SK-N-SH (cell line): ENCODE data around the gene IMPG2. TPM values are rescaled to one million over a fixed set of nuclear protein-coding genes. Genes with fewer than 3 reads are reported as not detected.

ENCODE experiments used
- CTCF ChIA-PET: fragments of 300-600, 350-600 bp; formaldehyde crosslinking; extraction: SDS; loops from one replicate; lab custom pipeline; 2021; lab: Yijun Ruan, JAX
- POLR2A ChIA-PET: fragments of 350-600 bp; sonication (Branson Sonifier 250); formaldehyde crosslinking; extraction: SDS; loops from one replicate; lab custom pipeline; 2020; ENCODE audit warnings: antibody characterized with exemption, inconsistent platforms; lab: Yijun Ruan, JAX
- DNase-seq: peaks from one replicate; pipeline ENCODE4 v3.0.0; 2012
- H2AFZ ChIP-seq: fragments of 200-600 bp; sonication (generic); 2 replicates; pipeline ENCODE4 v1.8.1; 2016; ENCODE audit warnings: antibody characterized with exemption, mild to moderate bottlenecking, low read depth
- H3F3A ChIP-seq: fragments of 200-600 bp; sonication (generic); replicated peaks from 2 replicates; pipeline ENCODE3; 2016; ENCODE audit warnings: antibody characterized with exemption, mild to moderate bottlenecking; ENCODE audit not compliant: insufficient read depth
- H3K27ac ChIP-seq, 2 experiments: fragments of 200-500 bp in 1 of 2; fragments of 200-600 bp in 1 of 2; sonication (Bioruptor generic) in 1 of 2; sonication (generic), shearing (Covaris generic) in 1 of 2; 2 replicates each; pipeline versions ENCODE4 v1.5.1 to v1.6.1; 2014 to 2016; ENCODE audit warnings: low read depth in 2 of 2, inconsistent platforms in 1 of 2, low read length in 1 of 2, mild to moderate bottlenecking in 1 of 2, mixed read lengths in 1 of 2
- H3K27me3 ChIP-seq: fragments of 200-600 bp; sonication (generic), shearing (Covaris generic); 2 replicates; pipeline ENCODE4 v1.6.1; 2016; ENCODE audit warnings: mixed run types; ENCODE audit not compliant: insufficient read depth
- H3K36me3 ChIP-seq, 2 experiments: fragments of 200-500 bp in 1 of 2; fragments of 200-600 bp in 1 of 2; sonication (Bioruptor generic) in 1 of 2; sonication (generic) in 1 of 2; replicated peaks in 1 of 2; 2 replicates each; pipeline versions ENCODE3 to v1.5.1; 2014 to 2016; ENCODE audit warnings: low read length in 1 of 2, mild to moderate bottlenecking in 1 of 2; ENCODE audit not compliant: insufficient read depth in 2 of 2, control insufficient read depth in 1 of 2
- H3K4me1 ChIP-seq, 2 experiments: fragments of 200-500 bp in 1 of 2; fragments of 200-600 bp in 1 of 2; sonication (Bioruptor generic) in 1 of 2; sonication (generic), shearing (Covaris generic) in 1 of 2; 2 replicates each; pipeline versions ENCODE4 v1.5.1 to v1.6.1; 2014 to 2016; ENCODE audit warnings: low read depth in 1 of 2, low read length in 1 of 2, mixed run types in 1 of 2; ENCODE audit not compliant: insufficient read depth in 2 of 2, control insufficient read depth in 1 of 2
- H3K4me2 ChIP-seq: fragments of 200-600 bp; sonication (generic), shearing (Covaris generic); 2 replicates; pipeline ENCODE4 v1.6.1; 2017; ENCODE audit warnings: mixed run types
- H3K4me3 ChIP-seq, 2 experiments: fragments of 200-500 bp in 1 of 2; fragments of 200-600 bp in 1 of 2; sonication (Bioruptor generic) in 1 of 2; sonication (generic), shearing (Covaris generic) in 1 of 2; 2 replicates each; pipeline versions ENCODE4 v1.5.1 to v1.8.1; 2014 to 2016; ENCODE audit warnings: low read depth in 2 of 2, inconsistent platforms in 1 of 2, low read length in 1 of 2, mild to moderate bottlenecking in 1 of 2, mixed read lengths in 1 of 2, moderate library complexity in 1 of 2
- H3K79me2 ChIP-seq: fragments of 200-600 bp; sonication (generic); 2 replicates; pipeline ENCODE4 v1.8.1; 2017; ENCODE audit warnings: mild to moderate bottlenecking; ENCODE audit not compliant: insufficient read depth
- H3K9ac ChIP-seq: fragments of 200-600 bp; sonication (generic); 2 replicates; pipeline ENCODE4 v1.6.1; 2017; ENCODE audit warnings: mixed run types
- H3K9me2 ChIP-seq: fragments of 200-600 bp; sonication (generic); 2 replicates; pipeline ENCODE4 v1.6.1; 2017; ENCODE audit warnings: mixed run types
- H3K9me3 ChIP-seq: fragments of 200-600 bp; sonication (generic); 2 replicates; pipeline ENCODE4 v1.6.1; 2017; ENCODE audit warnings: mixed run types, mild to moderate bottlenecking, moderate library complexity
- H4K20me1 ChIP-seq: fragments of 200-600 bp; sonication (generic); 2 replicates; pipeline ENCODE4 v1.6.1; 2017; ENCODE audit warnings: mild to moderate bottlenecking, mixed run types; ENCODE audit not compliant: insufficient read depth
- EP300 ChIP-seq, 2 experiments: IDR thresholded peaks; 2 replicates each; pipeline versions ENCODE4 v1.4.0 to v1.6.1; 2012; ENCODE audit warnings: borderline replicate concordance in 1 of 2, low read depth in 1 of 2, low read length in 1 of 2
- EZH2phosphoT487 ChIP-seq: fragments of 200-600 bp; sonication (generic); IDR thresholded peaks from 2 replicates; pipeline ENCODE4 v1.6.1; 2017; ENCODE audit warnings: low read depth, mixed run types, mild to moderate bottlenecking, antibody characterized with exemption, moderate library complexity, borderline replicate concordance
- FOSL2 ChIP-seq: IDR thresholded peaks from 2 replicates; pipeline ENCODE4 v1.4.0; 2012; ENCODE audit warnings: low read depth, mild to moderate bottlenecking, moderate library complexity, borderline replicate concordance
- FOXJ3 ChIP-seq: sonication (generic); formaldehyde crosslinking; IDR thresholded peaks from 2 replicates; pipeline ENCODE4 v1.5.1; 2020; ENCODE audit warnings: mild to moderate bottlenecking, missing genetic modification reagents
- FOXM1 ChIP-seq: IDR thresholded peaks from 2 replicates; pipeline ENCODE4 v1.4.0; 2012; ENCODE audit warnings: low read depth, mild to moderate bottlenecking
- MXI1 ChIP-seq: IDR thresholded peaks from 2 replicates; pipeline ENCODE4 v1.6.1; 2012; ENCODE audit warnings: mild to moderate bottlenecking, low read depth, low read length, improper control_type of control experiment
- NFIC ChIP-seq: IDR thresholded peaks from 2 replicates; pipeline ENCODE4 v1.4.0; 2012; ENCODE audit warnings: borderline replicate concordance
- NRF1 ChIP-seq: IDR thresholded peaks from 2 replicates; pipeline ENCODE4 v1.6.1; 2012; ENCODE audit warnings: low read depth, mild to moderate bottlenecking, low read length
- RCOR1 ChIP-seq: fragments of 150-350 bp; IDR thresholded peaks from 2 replicates; pipeline ENCODE4 v1.6.1; 2017; ENCODE audit warnings: antibody characterized with exemption, low read length
- RFX5 ChIP-seq: IDR thresholded peaks from 2 replicates; pipeline ENCODE4 v1.6.1; 2012; ENCODE audit warnings: mild to moderate bottlenecking, improper control_type of control experiment, low read length
- RXRA ChIP-seq: IDR thresholded peaks from 2 replicates; pipeline ENCODE4 v1.4.0; 2012; ENCODE audit warnings: low read depth, mild to moderate bottlenecking, borderline replicate concordance
- SIN3A ChIP-seq: IDR thresholded peaks from 2 replicates; pipeline ENCODE4 v1.6.1; 2012; ENCODE audit warnings: low read depth, mild to moderate bottlenecking, low read length, moderate library complexity, borderline replicate concordance
- TCF12 ChIP-seq: IDR thresholded peaks from 2 replicates; pipeline ENCODE4 v1.4.0; 2012
- WGBS: methylation state at CpG from one replicate; pipeline ENCODE4 v1.1.6; 2017; ENCODE audit warnings: low lambda C conversion rate; 5-methylcytosine and 5-hydroxymethylcytosine counted together
- polyA plus RNA-seq, 3 experiments: library from polyadenylated mRNA; depleted of rRNA; stranded (reverse); fragments of >200 nt; gene quantifications; 2 replicates each; pipeline ENCODE4 v1.2.3, GENCODE V29; 2012
- TF ChIP-seq, protein P1 (sequence below): IDR thresholded peaks from 2 replicates; pipeline ENCODE4 v1.4.0; 2012; ENCODE audit warnings: low read depth, borderline replicate concordance
- TF ChIP-seq, protein P2 (sequence below): fragments of 150-350 bp; IDR thresholded peaks from 2 replicates; pipeline ENCODE4 v1.6.1; 2017; ENCODE audit warnings: antibody characterized with exemption, low read length, low read depth, borderline replicate concordance
- TF ChIP-seq, protein P3 (sequence below): fragments of 200-600 bp; sonication (generic); IDR thresholded peaks from 2 replicates; pipeline ENCODE4 v1.6.1; 2017; ENCODE audit warnings: antibody characterized with exemption, mild to moderate bottlenecking, moderate library complexity
- TF ChIP-seq, protein P4 (sequence below): IDR thresholded peaks from 2 replicates; pipeline ENCODE4 v1.6.1; 2012; ENCODE audit warnings: mild to moderate bottlenecking, low read depth, low read length, moderate library complexity

IMPG2 gene
- polyA plus RNA-seq, 1 of the 3 experiments (the other 2 are of a cell fraction) = 0.03 TPM

DNA sequence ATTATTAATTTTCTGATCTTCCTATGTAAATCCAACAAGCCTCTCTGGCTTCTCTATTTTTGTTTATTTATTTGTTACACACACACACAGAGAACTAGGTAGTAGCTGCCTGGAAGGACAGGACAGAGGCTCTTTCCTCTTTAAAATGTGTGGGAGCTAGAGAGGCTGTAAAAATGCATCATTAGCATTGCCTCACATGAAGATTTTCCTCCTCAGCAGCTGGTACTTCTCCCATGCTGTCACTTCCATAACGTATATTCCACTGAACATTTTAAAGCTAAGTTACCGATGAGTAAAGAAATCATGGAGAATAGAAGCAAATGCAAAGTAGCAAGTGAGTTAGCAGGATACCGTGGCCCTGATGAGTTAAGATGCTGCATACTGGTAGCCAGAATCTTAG, 63.9 kb downstream of the IMPG2 start:
- H3K9me2 ChIP-seq = no peaks in the 10 kb centered on the region
- no peak for DNase-seq
- no peaks in the 10 kb centered on the region for H3K36me3 ChIP-seq
- no peak overlapping the region for H3K9ac ChIP-seq
- POLR2A ChIA-PET = no interaction called here
- no peak overlapping the region for H3K4me3 ChIP-seq
- CTCF ChIA-PET = interaction anchor here (0.5 kb wide), 1 partner anchor 807 kb away, joined by 4 read pairs; no protein-coding TSS in a partner anchor
- no peak overlapping the region for H2AFZ ChIP-seq
- H3K27ac ChIP-seq = no peak overlapping the region
- H3K27me3 ChIP-seq = no peaks in the 10 kb centered on the region
- H3F3A ChIP-seq = peaks cover 8% of the 10 kb centered on the region
- H3K9me3 ChIP-seq = no peaks in the 10 kb centered on the region
- 70% methylated on average over 3 of the region's 3 CpGs for WGBS
- H3K4me1 ChIP-seq = 0 out of 4 replicates have a peak, but pooled peaks cover 0 to 10% of the 10 kb centered on the region in 2 experiments
- H3K79me2 ChIP-seq = no peaks in the 10 kb centered on the region
- H3K4me2 ChIP-seq = no peak overlapping the region
- H4K20me1 ChIP-seq = no peaks in the 10 kb centered on the region
- TF ChIP-seq TCF12 = no peak
- no peak for TF ChIP-seq EZH2phosphoT487

DNA sequence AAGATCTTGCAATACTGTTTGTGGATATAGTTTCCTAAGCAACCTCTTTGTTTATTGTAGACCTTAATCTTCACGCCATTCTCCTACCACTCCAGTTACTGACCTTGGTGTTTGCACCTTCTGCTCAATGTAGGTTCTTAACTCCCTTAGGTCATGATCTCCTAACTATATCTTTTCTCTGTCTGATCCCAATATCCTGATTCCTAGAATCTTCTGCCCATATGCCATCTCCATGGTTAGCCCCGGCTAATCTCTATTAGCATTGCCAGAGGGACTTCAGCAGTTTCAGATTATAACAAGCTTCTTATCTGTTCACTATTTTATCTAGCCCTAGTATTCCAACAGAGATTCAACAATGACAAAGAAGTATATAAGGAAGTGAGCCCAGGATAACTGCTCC, 64.9 kb downstream of the IMPG2 start:
- ChIA-PET POLR2A (no interaction called here), CTCF (no interaction called here)
- H3K4me1 ChIP-seq = no peaks in the 10 kb centered on the region
- no peaks in the 10 kb centered on the region for H3K9me3 ChIP-seq
- H3K79me2 ChIP-seq = no peaks in the 10 kb centered on the region
- no peaks in the 10 kb centered on the region for H3F3A ChIP-seq
- H4K20me1 ChIP-seq = no peaks in the 10 kb centered on the region
- no peak for DNase-seq
- H3K4me2 ChIP-seq = no peak overlapping the region
- H3K27ac ChIP-seq = no peak overlapping the region
- no peak overlapping the region for H3K4me3 ChIP-seq
- TF ChIP-seq FOXM1 (no peak), EP300 (IDR thresholded peaks at IDR 0.05; ENCODE audit: borderline replicate concordance in 1 of 2, low read depth in 1 of 2, low read length in 1 of 2) (no peak), RFX5 (no peak), RCOR1 (no peak), NFIC (no peak), SIN3A (no peak), FOXJ3 (no peak), FOSL2 (no peak), MXI1 (no peak), NRF1 (no peak), RXRA (no peak)
- TF ChIP-seq, protein P1, sequence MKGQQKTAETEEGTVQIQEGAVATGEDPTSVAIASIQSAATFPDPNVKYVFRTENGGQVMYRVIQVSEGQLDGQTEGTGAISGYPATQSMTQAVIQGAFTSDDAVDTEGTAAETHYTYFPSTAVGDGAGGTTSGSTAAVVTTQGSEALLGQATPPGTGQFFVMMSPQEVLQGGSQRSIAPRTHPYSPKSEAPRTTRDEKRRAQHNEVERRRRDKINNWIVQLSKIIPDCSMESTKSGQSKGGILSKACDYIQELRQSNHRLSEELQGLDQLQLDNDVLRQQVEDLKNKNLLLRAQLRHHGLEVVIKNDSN = no peak
- TF ChIP-seq, protein P2, sequence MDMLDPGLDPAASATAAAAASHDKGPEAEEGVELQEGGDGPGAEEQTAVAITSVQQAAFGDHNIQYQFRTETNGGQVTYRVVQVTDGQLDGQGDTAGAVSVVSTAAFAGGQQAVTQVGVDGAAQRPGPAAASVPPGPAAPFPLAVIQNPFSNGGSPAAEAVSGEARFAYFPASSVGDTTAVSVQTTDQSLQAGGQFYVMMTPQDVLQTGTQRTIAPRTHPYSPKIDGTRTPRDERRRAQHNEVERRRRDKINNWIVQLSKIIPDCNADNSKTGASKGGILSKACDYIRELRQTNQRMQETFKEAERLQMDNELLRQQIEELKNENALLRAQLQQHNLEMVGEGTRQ = no peak
- TF ChIP-seq, protein P3, sequence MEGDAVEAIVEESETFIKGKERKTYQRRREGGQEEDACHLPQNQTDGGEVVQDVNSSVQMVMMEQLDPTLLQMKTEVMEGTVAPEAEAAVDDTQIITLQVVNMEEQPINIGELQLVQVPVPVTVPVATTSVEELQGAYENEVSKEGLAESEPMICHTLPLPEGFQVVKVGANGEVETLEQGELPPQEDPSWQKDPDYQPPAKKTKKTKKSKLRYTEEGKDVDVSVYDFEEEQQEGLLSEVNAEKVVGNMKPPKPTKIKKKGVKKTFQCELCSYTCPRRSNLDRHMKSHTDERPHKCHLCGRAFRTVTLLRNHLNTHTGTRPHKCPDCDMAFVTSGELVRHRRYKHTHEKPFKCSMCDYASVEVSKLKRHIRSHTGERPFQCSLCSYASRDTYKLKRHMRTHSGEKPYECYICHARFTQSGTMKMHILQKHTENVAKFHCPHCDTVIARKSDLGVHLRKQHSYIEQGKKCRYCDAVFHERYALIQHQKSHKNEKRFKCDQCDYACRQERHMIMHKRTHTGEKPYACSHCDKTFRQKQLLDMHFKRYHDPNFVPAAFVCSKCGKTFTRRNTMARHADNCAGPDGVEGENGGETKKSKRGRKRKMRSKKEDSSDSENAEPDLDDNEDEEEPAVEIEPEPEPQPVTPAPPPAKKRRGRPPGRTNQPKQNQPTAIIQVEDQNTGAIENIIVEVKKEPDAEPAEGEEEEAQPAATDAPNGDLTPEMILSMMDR = no peak
- TF ChIP-seq, protein P4, sequence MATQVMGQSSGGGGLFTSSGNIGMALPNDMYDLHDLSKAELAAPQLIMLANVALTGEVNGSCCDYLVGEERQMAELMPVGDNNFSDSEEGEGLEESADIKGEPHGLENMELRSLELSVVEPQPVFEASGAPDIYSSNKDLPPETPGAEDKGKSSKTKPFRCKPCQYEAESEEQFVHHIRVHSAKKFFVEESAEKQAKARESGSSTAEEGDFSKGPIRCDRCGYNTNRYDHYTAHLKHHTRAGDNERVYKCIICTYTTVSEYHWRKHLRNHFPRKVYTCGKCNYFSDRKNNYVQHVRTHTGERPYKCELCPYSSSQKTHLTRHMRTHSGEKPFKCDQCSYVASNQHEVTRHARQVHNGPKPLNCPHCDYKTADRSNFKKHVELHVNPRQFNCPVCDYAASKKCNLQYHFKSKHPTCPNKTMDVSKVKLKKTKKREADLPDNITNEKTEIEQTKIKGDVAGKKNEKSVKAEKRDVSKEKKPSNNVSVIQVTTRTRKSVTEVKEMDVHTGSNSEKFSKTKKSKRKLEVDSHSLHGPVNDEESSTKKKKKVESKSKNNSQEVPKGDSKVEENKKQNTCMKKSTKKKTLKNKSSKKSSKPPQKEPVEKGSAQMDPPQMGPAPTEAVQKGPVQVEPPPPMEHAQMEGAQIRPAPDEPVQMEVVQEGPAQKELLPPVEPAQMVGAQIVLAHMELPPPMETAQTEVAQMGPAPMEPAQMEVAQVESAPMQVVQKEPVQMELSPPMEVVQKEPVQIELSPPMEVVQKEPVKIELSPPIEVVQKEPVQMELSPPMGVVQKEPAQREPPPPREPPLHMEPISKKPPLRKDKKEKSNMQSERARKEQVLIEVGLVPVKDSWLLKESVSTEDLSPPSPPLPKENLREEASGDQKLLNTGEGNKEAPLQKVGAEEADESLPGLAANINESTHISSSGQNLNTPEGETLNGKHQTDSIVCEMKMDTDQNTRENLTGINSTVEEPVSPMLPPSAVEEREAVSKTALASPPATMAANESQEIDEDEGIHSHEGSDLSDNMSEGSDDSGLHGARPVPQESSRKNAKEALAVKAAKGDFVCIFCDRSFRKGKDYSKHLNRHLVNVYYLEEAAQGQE = no peak
- TF ChIP-seq, all 33 proteins: peak for 0
- Histone ChIP-seq H3K36me3 (no peaks in the 10 kb centered on the region), H3K9ac (no peak overlapping the region), H3K27me3 (no peaks in the 10 kb centered on the region), H3K9me2 (no peaks in the 10 kb centered on the region), H2AFZ (no peak overlapping the region)
- 53% methylated on average over 2 of the region's 2 CpGs for WGBS
